Suppressor macrophage treated with lipopolysaccharide for 1 hour (primary cell): Measurements from ENCODE around the gene EML6.
"Not testable (repeated sequence)": the region's sequence is repeated elsewhere in the genome, so short reads cannot be mapped to it uniquely, and the experiment has no call there.

Experiments
- DNase-seq, 3 donors: peaks; one replicate each; pipeline ENCODE4 v3.0.0-alpha.2; 2020 to 2022

Gene EML6

DNA sequence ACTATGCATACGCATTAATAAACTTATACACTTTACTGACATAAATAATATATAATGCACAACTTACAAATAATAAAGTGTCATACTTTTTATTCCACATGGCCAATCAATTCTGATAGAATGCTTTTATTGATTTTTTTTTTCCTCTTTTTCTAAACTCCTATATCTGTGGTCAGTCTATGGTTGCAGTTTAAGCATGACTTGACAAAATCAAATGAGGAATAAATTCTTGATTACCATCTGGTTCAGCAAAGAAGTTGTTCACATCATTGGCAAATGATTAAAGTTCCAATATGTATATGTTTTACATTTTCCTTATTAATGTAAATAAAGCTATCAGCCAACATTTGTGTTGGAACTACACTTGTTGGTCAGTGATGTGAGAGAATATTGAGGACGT is 83.5 kb downstream of the EML6 start:
- no peak for DNase-seq

DNA sequence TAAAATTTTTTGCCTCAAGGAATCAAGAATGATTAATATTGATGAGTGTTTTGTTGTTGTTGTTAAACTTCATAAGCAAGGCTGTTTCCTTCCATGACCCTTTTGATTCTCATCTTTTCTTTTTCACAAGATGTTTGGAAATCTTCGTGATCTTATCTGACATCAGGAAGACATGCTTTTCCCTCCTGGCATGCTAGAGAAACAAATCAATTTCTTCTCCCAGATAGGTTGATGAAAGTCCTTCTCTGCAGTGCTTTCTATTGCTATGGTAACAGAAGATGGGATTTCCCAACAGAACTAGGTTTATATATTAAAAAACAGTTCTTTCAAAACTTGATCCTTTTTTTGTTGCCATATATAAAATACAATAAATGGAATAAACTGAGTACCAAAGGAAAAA is 85.2 kb downstream of the EML6 start:
- DNase-seq, result no peak

DNA sequence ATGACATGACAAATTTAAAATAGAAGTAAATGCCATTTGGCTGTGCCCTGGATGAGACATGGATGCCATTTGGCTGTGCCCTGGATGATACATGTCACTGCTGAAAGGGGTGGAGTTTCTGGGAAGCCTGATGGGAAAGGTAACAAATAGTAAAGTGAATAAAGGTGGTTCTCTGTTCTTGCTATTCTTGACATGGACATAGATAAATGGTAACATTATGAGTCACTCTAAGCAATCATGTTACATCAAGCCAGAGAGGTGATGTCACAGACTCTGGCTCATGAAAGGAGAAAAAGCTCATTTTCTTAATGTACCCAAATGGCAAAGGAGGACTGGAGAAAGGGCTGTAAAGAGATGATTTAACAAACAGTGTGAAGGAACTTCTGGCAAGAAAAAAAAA is 86.4 kb downstream of the EML6 start:
- DNase-seq, result peak; percentile 1 to 21 (median 7)

DNA sequence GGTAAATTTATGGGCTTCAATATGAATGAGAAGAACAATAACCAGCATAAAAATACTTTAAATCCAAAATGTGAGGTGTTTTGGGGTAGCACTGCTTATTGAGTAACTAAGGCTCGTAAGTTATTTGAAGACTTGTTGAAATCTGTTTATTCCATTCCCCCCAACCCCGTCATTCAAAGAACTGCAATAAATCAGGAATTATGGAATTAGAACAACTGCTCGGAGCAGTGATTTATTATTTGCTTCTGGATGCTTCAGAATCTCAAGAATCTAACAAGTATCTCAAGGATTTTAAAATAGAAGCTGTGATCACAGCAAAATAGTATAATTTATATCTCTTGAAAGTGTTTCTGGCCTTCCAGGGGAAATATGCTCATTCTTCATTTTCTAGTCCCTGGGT is 86.8 kb downstream of the EML6 start:
- DNase-seq, result no peak

DNA sequence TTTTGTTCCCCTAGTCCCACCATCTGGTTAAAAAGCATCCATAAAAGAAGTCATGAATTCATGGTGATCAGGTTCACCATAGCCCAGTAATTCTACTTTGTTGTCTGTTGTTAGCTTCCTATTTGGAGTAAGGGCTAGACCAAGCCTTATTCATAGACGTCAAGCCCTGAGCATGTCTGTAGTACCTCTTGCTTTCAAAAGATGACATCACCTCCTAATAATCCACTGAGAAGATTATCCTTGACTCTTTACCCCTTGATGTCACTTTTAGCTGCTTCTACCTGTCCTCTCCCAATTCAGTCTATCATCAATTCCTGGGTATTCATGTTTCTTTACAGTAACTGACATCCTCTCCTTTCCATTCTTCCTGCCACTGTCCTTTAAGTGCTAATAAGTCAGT is 90.1 kb downstream of the EML6 start:
- no peak for DNase-seq

DNA sequence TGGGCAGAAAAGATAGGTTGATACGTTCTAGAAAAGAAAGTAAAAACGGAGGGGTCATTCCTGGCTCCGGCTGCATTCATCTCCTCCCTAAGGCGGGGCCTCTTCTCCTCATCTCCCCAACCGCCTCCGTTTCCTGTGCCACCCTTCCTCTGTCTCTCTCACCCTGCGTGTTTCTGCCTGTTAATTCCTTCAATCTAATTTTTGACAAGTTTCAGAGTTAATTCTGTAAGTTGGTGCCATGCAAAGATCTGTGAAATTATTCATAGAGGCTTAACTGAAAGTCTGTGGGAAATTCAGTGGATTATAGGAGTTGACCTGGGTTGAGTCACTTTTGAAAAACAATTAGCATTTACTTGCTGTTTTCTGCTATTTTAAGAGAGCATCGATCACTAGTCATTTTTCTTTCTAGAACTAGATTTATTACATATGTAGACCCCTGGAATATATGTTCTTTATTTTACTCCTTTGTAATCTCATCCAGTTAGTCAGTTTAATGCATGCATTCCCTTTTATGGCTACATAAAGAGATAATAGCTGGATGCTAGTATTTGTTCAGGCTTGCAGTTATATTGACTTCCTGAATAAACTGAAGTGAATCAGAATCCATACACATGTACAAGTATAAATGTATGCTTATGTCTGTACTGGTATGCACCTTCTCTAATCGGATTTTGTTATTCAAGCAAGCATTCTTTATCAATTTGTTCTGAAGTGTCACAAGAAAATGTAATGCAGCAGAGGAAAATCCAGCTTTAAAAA is 91.1 kb downstream of the EML6 start:
- DNase-seq, result no peak

DNA sequence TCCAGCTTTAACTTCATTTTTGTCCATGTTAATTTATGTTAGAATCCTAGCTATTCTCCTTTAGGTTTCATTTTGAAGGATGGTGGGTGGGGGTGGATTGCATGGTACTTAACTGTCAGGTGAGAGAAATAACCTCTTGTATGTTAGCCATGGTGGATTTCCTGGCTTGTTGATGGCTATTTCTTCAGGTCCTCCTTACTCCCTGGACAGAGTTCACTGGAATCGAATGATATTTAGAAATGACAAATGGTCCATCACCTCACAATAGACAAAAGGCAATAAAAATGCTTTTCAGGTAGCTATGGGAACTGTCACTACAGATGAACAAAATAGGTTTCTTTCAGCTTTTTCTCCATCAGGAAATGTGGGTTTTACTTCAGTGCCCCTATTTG is 91.7 kb downstream of the EML6 start:
- DNase-seq, result no peak

DNA sequence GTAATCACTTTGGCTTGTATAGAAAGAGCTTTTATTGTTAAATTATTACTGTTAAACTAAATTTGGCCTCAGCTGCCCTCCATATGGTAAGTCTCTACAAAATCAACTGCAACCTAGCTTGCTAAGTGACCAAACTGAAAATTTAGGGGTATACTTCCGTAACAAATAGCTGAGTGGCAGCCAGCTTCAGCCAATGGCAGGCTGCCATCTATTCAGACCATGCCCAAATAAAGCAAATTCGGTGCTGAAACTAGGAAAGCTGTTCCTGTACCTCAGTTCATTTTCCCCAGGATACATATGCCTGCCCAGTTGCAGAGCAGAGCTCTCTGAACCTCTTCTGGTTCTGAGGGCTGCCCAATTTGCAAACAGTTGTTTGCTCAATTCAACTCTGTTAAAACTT is 94.8 kb downstream of the EML6 start:
- no peak for DNase-seq

DNA sequence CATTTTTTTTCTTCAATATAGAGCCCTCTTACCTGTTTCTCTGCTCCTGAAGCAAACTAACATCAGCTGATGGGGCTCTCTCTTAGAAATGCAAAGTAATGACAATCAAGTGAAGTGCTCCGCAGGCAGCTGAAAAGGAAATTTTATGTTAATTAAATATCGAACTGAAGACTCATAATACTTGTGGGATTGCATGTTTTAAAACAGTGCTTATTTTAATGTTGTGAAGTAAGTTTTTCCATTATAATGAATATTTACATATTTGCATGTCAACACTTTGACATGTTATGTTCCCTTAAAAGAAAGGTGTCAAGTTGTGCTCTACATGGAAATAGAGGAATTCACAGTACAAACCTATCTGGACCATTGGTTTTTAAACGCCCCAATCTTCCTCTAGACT is 97.1 kb downstream of the EML6 start:
- DNase-seq, result no peak

DNA sequence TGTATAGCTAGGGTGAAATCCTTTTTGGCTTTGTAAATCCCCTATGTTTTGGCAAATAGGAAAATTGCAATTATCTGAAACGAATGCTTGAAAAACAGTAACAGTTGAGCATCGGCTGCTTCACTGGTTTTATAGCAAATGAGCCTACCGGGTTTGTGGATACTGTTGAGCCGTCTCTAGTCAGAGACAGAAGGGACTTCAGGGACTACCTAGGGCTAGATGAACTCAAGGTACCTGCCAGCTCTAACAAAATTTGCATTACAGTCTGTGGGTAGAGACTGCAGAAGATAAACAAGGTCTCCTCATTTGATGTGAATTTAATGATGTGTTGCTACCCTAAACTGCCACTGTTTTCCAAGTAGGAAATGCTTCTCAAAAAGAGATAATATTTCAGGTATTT is 101.1 kb downstream of the EML6 start:
- no peak for DNase-seq

DNA sequence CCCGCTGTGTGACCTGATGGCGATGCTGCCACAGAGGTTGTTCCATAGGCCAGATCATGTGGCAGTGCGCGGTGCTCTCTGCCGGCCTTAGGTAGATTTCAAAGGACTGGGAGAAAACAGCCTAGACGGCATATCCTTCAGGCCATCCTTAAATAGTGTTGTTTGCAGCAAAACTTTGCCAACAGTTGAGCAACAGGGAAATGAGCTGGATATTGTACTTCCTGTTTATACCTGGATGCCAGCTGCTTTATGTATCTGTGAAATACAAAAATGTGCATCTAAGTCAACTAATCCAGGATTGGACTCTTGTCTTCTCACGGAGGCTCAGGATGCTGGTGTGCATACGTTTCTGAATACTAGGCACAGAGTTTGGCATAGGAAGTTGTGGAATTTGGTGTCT is 107.1 kb downstream of the EML6 start:
- no peak for DNase-seq

DNA sequence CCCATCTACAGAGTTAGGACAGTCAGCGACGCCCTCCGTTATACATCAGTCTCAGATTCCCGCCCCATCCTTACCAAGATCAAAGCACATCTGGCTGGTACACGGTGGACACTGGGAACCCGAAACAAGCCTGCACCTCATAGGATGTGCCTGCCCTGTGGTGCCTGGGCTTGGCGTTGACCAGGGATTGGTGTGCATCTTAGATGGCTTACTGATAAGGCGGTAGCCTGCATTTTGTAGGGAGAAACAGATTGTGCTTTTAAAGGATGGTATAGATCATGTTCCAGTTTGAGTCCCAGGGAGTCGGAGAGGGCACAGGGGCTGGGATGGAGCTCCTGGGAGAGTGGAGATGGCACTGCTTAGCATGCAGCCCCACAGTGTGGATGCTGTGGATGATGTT is 108.0 kb downstream of the EML6 start:
- DNase-seq, result no peak

DNA sequence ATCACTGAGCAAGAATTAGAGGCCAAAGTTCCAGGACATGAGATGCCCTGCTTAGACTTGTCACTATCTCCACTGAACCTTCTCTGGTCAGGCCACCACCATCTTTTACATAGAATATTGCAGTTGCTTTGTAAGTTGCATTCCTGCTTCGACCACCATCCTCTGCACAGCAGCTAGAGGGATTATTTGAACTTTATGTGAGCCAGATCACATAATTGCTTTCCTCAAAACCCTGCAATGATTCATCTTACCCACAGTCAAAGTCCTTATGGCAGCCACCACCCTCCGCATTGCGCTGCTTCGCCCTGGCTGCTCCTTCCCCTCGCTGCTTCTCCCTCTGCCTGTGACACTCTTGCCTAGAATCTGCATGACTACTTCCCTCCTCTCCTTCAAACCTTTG is 111.3 kb downstream of the EML6 start:
- DNase-seq, result no peak

DNA sequence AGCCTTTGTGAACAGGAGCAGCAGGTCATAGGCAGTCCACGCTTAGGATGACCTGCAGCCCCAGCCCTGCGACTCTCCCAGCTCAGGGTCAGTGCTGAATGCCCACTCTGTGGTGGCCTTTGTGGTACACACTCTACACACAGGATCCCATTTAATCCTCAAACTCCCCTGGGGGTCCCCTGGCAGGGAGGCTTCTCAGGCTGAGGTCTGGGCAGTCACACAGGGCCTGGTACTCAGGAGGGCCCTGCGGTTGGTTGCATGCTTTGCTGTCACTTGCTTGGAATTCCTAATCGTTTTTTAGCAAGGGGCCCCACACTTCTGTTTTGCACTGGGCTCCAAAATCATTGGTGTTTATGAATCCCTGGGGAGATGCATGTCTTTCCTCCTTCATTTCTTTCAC is 113.0 kb downstream of the EML6 start:
- no peak for DNase-seq

DNA sequence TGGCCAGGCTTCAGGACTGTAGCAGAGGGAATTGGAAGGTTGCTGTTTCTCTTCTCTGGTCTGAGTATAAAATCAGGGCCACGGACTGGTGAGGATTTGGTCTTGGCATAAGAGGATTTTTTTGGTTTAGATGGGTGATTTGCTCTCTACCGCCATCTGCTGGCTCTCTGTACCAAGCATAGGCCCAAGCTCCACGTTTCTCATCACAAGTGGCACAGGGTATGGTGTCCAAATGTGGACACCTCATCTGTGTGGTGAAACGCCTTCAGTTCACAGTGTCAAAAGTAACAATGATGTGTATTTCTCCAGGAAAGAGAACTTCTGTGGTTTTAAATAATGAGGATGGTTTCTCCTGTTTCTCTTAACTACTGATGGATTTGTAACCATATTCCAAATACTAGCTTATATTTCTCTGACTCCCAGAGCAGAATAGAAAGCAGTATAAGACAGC is 115.1 kb downstream of the EML6 start:
- peak; percentile 67 to 77 (median 73) for DNase-seq

DNA sequence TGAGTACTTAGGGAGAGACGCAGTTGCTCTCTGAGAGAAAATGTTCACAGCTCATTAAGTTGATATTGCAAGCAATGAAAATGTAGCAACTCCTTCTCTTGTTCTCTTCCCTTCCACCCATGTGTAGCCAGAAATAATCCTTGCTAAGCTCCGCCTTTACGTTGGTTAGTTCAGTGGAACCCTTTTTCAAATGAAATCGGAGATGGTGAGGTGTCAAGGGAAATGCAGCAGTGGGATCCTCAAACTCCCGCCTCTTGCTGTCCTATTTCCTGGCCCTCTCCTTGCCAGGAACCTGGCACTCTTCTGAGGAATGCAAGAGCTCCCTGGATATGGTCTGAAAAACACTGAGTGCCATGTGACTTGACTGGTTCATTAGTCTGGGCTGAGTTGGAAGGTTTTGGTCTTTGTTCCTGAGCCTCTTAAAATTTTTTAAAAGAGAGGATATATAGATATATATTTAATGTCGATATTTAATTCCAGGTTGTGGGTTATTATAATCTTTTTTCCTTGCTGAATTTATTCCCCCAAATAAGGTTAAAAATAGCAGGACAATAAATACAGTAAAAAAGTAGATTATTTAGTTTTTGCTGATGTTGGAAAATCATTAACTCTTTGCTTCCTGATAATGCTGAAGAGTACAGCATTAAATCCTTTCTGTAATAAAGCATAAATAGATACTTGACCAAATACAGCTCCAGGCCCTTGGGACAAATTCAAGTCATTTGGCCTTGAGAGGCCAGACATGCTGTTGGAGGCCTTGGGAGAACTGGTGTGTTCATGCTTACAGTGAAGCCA is 116.2 kb downstream of the EML6 start:
- no peak for DNase-seq

DNA sequence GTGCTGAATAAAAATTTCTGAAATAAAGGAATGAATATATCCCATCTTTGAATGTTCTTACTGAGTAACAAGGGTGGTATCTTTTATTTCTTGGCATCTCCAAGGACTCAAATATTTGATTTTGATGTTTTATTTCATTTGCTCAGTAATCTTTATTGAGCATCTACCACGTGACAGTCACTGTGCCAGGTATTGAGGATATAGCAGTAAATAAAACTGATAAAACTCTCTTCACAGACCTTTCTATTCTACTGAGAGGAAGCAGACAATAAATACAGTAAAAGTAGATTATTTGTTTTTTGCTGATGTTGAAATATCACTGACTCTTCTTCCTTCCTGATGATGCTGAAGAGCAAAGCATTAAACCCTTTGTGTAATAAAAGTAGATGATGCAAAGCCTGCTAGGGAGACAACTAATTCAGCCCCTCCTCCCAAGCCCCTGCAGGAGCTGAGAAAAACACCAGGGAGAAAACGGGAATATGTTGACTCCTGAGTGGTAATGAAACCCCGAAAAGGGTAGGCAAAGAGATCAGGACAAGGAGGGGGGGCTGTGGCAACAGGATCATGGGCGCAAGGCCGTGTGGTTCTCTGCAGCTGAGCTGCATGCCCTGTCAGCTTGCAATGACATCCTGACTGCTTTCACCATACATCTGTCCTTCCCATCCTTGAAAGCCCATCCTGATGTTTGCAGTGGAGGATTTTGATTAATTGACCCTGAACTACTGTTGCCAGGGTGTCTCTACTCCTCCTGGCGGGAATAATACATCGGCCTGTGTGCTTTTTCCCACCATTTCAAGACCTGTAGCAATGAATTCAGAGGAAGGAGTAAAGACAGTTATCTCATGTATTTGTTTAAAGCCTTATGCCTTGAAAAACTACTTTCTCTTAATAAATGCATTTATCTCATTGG is 117.4 kb downstream of the EML6 start:
- no peak for DNase-seq

DNA sequence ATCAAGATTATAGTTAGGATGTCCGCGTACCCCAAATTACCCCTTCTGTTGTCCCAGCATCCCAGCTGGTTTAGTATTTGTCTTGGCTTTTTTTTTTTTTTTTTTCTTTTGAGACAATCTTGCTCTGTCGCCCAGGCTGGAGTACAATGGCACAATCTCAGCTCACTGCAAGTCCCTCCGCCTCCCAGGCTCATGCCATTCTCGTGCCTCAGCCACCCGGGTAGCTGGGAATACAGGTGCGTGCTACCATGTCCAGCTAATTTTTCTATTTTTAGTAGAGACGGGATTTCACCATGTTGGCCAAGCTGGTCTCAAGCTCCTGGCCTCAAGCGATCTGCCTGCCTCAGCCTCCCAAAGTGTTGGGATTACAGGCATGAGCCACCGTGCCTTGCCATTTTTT is 118.0 kb downstream of the EML6 start:
- not testable (repeated sequence) for DNase-seq

DNA sequence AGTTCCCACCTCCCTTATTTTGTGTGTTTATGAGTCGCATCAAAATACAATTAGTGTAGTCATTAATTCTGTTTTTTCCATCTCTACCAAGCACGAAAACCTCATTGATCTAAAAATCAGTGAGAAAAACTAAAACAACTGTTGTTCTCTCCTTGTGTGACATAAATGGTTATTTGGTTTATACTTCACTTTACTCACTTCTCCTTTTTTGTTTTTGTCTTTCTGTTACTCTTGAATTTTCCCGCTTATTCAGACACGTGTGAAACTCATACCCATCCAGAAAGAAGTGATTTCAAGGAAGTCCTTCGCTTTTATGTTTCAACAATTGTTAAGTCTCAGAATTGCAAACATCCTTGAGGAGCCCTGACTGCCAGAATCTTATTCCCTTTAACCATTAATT is 121.6 kb downstream of the EML6 start:
- DNase-seq, result peak in 1 of 3 donors; percentile 16

DNA sequence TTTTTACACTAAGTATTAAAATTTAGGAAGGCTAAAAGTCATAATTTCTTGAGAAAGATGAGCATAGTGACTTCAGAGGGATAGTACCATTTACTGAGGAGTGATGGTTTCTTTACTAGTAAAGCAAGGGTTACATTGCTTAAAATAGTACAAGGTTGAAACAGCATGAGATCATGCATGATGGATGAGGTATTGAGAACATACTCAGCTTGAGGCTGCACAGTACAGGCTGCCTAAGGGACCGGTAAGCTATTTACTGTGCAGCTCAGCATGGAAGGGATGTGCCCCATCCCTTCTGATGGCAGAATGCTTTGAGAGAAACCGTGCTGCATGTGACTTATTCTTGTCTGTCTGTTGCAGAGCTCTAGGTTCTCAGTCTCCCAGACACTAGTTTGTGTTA is 122.1 kb downstream of the EML6 start:
- no peak for DNase-seq

DNA sequence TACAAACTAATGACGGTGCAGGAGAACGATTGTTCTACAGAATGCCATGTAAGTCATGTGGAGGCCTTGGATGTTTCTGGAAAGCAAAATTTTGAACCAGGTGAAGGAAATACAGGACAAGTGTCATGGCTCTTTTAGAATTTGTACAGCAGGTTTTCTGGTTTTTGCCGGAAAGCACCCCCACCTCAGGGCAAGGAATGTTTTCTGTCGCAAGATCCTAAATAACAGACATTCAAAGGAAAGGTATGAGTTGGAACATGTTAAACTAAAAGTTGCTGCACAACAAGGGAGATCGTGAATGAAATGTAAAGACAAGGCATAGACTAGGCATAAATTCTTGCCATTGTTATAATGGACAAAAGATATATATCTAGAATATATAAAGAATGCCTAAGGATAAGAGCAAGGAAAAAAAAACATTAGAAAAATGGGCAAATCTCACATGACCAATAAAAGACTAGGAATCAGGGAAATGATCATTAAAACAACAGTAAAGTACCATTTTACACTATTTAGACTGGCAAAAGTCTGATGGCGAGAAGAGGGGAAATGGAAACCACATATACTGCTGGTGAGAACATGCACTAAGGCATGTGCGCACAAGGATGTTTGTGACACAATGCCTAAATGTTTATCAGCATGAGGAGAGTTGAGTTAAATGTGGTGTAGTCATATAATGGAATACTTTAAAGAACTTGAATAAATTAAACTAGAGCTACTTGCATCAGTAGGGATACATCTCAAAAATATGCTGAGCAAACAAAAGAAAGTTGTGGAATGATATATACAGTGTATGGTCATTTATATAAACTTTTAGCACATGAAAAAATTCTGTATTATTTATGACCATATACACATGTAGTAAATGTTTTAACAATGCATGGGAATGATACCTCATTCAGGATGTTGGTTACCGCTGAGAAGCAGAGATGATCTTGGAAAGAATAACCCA is 127.0 kb downstream of the EML6 start:
- no peak for DNase-seq

DNA sequence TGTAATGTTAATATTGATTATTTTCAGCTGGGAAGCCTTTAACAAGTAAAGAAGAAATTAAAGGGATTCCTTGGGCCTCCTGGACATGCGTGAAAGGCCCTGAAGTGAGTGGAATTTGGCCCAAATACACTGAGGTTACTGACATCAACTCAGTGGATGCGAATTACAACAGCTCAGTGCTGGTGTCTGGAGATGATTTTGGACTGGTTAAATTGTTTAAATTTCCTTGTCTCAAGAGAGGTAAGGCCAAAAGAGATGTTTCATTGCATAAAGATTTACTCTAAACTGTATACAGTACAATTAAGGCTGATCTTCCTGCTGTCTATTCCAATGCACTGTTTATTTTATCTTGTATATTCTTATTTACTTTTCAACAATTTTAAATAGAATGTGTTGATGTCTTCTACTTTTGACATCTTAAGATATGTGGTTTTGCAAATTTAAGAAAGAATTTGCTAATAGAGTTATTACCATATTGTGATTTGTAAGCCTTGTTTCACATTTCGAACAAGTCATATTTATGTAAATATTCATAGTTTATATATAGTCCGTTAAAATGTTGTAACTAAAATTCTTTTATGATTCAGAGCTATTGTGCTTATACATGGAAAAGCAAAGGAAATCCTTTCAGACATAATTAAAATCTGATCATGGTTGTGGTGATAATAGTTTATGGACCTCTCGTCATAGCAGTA is 130.3 kb downstream of the EML6 start:
- no peak for DNase-seq
